Heart left ventricle (tissue), 13 donors: Measurements from ENCODE around the gene WIPF1.

ENCODE experiments used
- CTCF ChIP-seq, 12 donors: fragments of 200-600 bp; sonication (generic) in 4 of 12; IDR thresholded peaks; one replicate each; pipeline versions ENCODE4 v1.5.0 to v1.8.0; 2018 to 2022; ENCODE audit warnings: antibody characterized with exemption in 12 of 12, mild to moderate bottlenecking in 5 of 12
- POLR2A ChIP-seq, 2 donors: fragments of 450-650 bp; IDR thresholded peaks; one replicate each; pipeline ENCODE4 v1.6.1; 2017; ENCODE audit warnings: antibody characterized with exemption in 2 of 2, mild to moderate bottlenecking in 2 of 2, moderate library complexity in 2 of 2
- donor health status: ischemic (EF 13 %, LVEDD 7.1; RV severe dilation, severe dysfunction).
- donor health status: DM: no; HTN: yes; CAD: no.
- donor health status: DM: no; HTN: no; CAD: no.
- donor health status: ischemic (EF 25% LVEDD 6.9; RV normal size, moderate dysfunction).
- donor health status: ischemic (EF 25% LVEDD 5.7; RV mildly dilated, moderate dysfunction).
- donor health status: ischemic (EF 35%, LVEDD 5.7; RV mildly dilated, moderate dysfunction).
- donor health status: nonischemic (EF 11% LVEDD 7.7; RV severe dilation, severe dysfunction).
- donor health status: DM: yes; HTN: yes; CAD: no.
- donor health status: PGD.
- donor health status: ischemic (EF 29% LVEDD 5.4; RV normal size, mild dysfunction).
- donor health status: nonischemic (EF 23%, LVEDD 6.1; RV moderate dilation, normal function).

- TF ChIP-seq CTCF (IDR thresholded peaks at IDR 0.05) (no peak), POLR2A (IDR thresholded peaks at IDR 0.05) (no peak)
Observed at GRCh38 chr2:174624895-174625430, 27.4 kb upstream of the WIPF1 start.
